Activated CD8-positive, alpha-beta memory T cell treated with anti-CD3 and anti-CD28 coated beads, Interleukin-2, amount 10 ng/mL, durations not matched to agents 7 days and 5 days (primary cell): ENCODE measurements around the gene MYO1E. TPM values are rescaled to one million over a fixed set of nuclear protein-coding genes. Genes with fewer than 3 reads are reported as not detected.
"Not testable (repeated sequence)": the region's sequence is repeated elsewhere in the genome, so short reads cannot be mapped to it uniquely, and the experiment has no call there.

Experiments
- ATAC-seq: fragments of 150-1000 bp; cut with Tn5 transposase; one replicate; pipeline ENCODE4 v1.10.0; 2021; ENCODE audit warnings: moderate library complexity
- CTCF ChIA-PET: fragments of 350-600 bp; sonication (Branson Sonifier 250); formaldehyde crosslinking; loops from one replicate; lab custom pipeline; 2021; ENCODE audit warnings: antibody characterized with exemption; lab: Charles Lee
- DNase-seq: peaks from one replicate; pipeline ENCODE4 v3.0.0-alpha.2; 2020
- H3K27ac Mint-ChIP-seq: one replicate; pipeline ENCODE4 v1.8.0; 2021; ENCODE audit warnings: mild to moderate bottlenecking, mixed read lengths
- H3K27me3 Mint-ChIP-seq: one replicate; pipeline ENCODE4 v1.8.0; 2021; ENCODE audit warnings: mixed read lengths
- H3K36me3 Mint-ChIP-seq: one replicate; pipeline ENCODE4 v1.8.0; 2021; ENCODE audit warnings: mild to moderate bottlenecking, mixed read lengths
- H3K4me1 Mint-ChIP-seq: one replicate; pipeline ENCODE4 v1.8.0; 2021; ENCODE audit warnings: mixed read lengths
- H3K4me3 Mint-ChIP-seq: one replicate; pipeline ENCODE4 v1.8.0; 2021; ENCODE audit warnings: mild to moderate bottlenecking, moderate library complexity, mixed read lengths
- H3K9me3 Mint-ChIP-seq: one replicate; pipeline ENCODE4 v1.8.0; 2022; ENCODE audit warnings: low read depth, mixed read lengths
- total RNA-seq, 2 experiments: library from RNA; stranded (reverse); gene quantifications; one replicate each; pipeline ENCODE4 v1.2.3, GENCODE V29; 2021

The MYO1E gene
- total RNA-seq, 2 experiments from 2014 or later: 60.3 to 224 TPM

GRCh38 chr15:59171067-59171397 lies 201.6 kb downstream of the MYO1E start:
- no peaks in the 10 kb centered on the region for H3K9me3 Mint-ChIP-seq
- H3K27me3 Mint-ChIP-seq: no peaks in the 10 kb centered on the region
- ATAC-seq: no peak
- no peak for DNase-seq
- peaks cover 35% of the 10 kb centered on the region for H3K4me1 Mint-ChIP-seq
- CTCF ChIA-PET: interaction anchor here (1.3 to 2.7 kb wide), 2 partner anchors 10 to 358 kb away, joined by 6 to 8 read pairs; no protein-coding TSS in a partner anchor
- H3K27ac Mint-ChIP-seq: no peak overlapping the region
- H3K4me3 Mint-ChIP-seq: no peak overlapping the region
- H3K36me3 Mint-ChIP-seq: peaks cover 19% of the 10 kb centered on the region

DNA sequence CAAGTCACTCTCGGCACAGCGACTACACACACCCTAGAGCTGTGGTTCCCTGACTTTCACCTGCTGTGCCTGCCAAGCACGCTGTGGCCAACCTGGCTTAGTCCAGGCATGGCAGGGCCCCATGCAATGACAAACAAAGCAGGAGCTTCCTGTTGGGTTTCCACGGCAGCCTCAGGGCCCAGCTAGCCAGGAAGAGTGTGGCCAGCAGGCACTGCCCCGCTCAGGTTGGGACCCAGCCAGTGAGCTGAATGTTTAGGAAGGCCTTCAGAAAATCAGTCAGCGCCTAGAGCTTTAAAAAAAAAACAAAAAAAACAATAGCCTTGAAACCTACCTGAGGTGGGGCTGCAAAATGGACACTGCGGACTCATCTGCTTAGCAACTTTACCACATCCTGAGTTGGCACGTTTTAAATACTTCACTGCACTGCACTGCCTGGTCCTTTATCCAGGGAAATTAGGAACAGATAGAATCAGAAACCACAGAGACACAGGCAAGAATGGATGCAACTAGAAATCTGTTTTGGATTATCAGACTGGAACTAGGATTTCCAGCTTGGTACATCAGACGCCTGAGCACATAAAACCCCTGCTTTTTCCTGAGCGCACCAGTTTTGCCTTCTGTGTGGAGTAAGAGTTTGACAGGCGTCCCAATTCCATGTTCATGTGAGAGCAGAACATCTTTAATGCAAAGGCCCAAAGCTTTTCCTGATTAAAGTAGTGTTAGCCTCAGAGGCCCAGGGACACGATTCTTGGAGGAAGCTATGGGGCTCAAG lies 202.2 kb downstream of the MYO1E start:
- ATAC-seq: no peak
- Mint-ChIP-seq H3K27ac (no peak overlapping the region), H3K9me3 (no peaks in the 10 kb centered on the region), H3K4me3 (no peak overlapping the region), H3K4me1 (peaks cover 38% of the 10 kb centered on the region), H3K27me3 (no peaks in the 10 kb centered on the region), H3K36me3 (peaks cover 23% of the 10 kb centered on the region)
- CTCF ChIA-PET: interaction anchor here (1.3 to 2.7 kb wide), 3 partner anchors 9 to 358 kb away, joined by 6 to 9 read pairs (median 8); no protein-coding TSS in a partner anchor
- DNase-seq: no peak

- Mint-ChIP-seq H3K27me3 (no peaks in the 10 kb centered on the region), H3K27ac (peak overlapping the region; percentile 23), H3K4me1 (peaks cover 41% of the 10 kb centered on the region), H3K4me3 (no peak overlapping the region), H3K36me3 (peaks cover 26% of the 10 kb centered on the region), H3K9me3 (no peaks in the 10 kb centered on the region)
- DNase-seq (no peak), ATAC-seq (no peak)
- CTCF ChIA-PET: interaction anchor here (1.3 to 2.7 kb wide), 3 partner anchors 323 to 360 kb away, joined by 3 to 9 read pairs (median 8); no protein-coding TSS in a partner anchor
Observed at GRCh38 chr15:59169251-59169708, 203.4 kb downstream of the MYO1E start.

DNA sequence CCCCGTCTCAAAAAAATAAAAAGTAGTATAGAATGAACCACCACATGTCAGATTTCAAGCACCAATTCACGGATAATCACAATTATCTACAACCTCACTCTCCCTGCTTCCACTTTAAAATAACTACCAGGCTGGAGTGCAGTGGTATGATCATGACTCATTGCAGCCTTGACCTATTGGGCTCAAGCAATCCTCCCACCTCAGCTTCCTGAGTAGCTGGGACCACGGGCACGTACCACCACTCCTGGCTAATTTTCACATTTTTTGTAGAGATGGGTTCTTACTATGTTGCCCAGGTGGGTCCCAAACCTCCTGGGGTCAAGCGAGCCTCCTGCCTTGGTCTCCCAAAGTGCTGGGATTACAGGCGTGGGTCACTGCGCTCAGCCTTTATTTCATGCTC lies 204.1 kb downstream of the MYO1E start:
- Mint-ChIP-seq H3K36me3 (peaks cover 24% of the 10 kb centered on the region), H3K9me3 (no peaks in the 10 kb centered on the region), H3K27ac (no peak overlapping the region), H3K27me3 (no peaks in the 10 kb centered on the region), H3K4me1 (peaks cover 41% of the 10 kb centered on the region), H3K4me3 (no peak overlapping the region)
- no peak for DNase-seq
- ATAC-seq: no peak
- CTCF ChIA-PET: interaction anchor here (1.3 kb wide), 1 partner anchor 356 kb away, joined by 3 read pairs; no protein-coding TSS in a partner anchor

DNA sequence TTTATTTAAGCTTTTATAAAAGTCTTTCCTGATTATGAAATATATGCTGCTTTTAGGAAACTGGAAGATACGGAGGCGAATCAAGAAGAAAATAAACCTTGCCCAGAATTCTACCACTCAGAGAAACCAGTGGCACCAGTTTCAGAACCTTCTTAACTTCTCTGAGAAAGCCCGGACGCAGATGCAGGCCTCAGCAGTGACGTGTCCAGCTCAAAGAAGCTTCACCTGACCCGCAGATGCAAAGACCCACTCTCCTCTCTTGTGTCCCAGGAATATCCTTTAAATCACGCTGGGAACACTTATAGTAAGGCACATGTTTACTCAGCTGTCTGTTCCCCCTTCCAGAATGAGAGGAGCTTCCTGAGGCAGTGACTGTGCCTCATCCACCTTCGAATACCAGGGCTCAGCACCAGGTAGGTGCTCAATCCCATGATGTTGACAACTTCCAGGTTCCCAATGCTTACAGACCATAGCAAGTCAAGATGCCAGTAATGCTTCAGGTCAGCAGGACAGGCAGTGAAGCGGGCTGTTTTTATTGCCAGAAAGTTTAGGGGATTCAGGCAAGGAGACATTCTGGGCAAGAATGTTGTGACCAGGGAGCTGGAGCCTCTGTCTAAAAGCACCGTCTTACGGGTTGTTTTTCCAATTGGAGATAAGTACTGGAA lies 205.9 kb downstream of the MYO1E start:
- Mint-ChIP-seq H3K36me3 (peaks cover 25% of the 10 kb centered on the region), H3K27ac (no peak overlapping the region), H3K9me3 (no peaks in the 10 kb centered on the region), H3K27me3 (no peaks in the 10 kb centered on the region), H3K4me3 (no peak overlapping the region), H3K4me1 (peaks cover 41% of the 10 kb centered on the region)
- CTCF ChIA-PET: interaction anchor here (1.5 to 3.3 kb wide), 2 partner anchors 8 to 325 kb away, joined by 4 to 12 read pairs; no protein-coding TSS in a partner anchor
- DNase-seq (no peak), ATAC-seq (no peak)

DNA sequence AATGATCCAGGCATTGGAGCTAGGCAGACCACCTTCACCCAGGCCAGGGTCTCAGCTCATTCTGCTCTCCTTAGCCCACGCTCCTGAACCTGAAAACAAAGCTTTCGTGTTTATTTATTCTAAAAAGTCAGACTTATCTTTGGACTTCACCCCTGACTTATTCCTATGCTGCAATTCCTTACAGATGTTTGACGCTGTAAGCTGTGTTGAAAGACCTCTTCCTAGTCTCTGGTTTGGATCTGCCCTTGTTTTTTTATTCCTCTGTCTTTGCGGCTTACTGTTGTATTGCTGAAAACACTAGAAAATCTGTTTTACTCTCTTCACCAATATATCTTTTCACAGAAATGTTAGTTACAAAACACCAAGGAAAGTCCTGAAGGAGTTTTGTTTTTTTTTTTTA lies 206.5 kb downstream of the MYO1E start:
- Mint-ChIP-seq H3K9me3 (no peaks in the 10 kb centered on the region), H3K27ac (peak overlapping the region; percentile 41), H3K36me3 (peaks cover 23% of the 10 kb centered on the region)

DNA sequence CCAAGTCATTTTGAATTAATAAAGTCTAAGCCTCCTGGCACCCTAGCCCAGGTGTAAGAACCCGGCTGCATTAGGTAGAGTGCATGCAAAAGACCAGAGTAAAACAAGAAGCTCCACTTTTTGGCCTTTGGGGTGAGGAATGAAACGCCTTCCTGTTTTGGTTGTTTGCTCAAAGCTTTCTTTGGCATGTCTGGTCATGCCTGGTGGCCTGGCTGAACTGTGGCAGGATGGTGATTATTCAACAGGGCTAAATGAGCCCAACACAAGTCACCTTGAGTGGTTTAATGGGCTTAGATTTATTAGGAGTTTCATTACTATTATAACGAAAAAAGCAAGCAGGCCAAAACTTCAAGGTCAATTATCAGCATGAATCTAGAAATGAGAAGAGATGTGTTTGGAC lies 206.9 kb downstream of the MYO1E start:
- peak; percentile 30 for ATAC-seq
- H3K36me3 Mint-ChIP-seq: peaks cover 23% of the 10 kb centered on the region
- CTCF ChIA-PET: interaction anchor here (1.5 to 3.3 kb wide), 3 partner anchors 9 to 363 kb away, joined by 4 to 12 read pairs (median 5); no protein-coding TSS in a partner anchor
- peak; percentile 56 for DNase-seq
- peaks cover 40% of the 10 kb centered on the region for H3K4me1 Mint-ChIP-seq
- H3K4me3 Mint-ChIP-seq: no peak overlapping the region
- peak overlapping the region; percentile 41 for H3K27ac Mint-ChIP-seq
- no peaks in the 10 kb centered on the region for H3K9me3 Mint-ChIP-seq
- no peaks in the 10 kb centered on the region for H3K27me3 Mint-ChIP-seq

More for the DNA sequence above, 206.5 kb downstream of the MYO1E start:
- no peak overlapping the region for H3K4me3 Mint-ChIP-seq
- H3K27me3 Mint-ChIP-seq: no peaks in the 10 kb centered on the region
- H3K4me1 Mint-ChIP-seq: peaks cover 41% of the 10 kb centered on the region
- DNase-seq (no peak), ATAC-seq (no peak)
- CTCF ChIA-PET: interaction anchor here (1.5 to 3.3 kb wide), 3 partner anchors 8 to 363 kb away, joined by 4 to 12 read pairs (median 5); no protein-coding TSS in a partner anchor

- H3K27ac Mint-ChIP-seq, H3K27me3 Mint-ChIP-seq, H3K4me3 Mint-ChIP-seq, DNase-seq, H3K9me3 Mint-ChIP-seq, ATAC-seq: not testable (repeated sequence)
- CTCF ChIA-PET: interaction anchor here (0.5 to 2.7 kb wide), 6 partner anchors 8 to 332 kb away, joined by 3 to 6 read pairs (median 4); no protein-coding TSS in a partner anchor
- peaks cover 16% of the 10 kb centered on the region for H3K4me1 Mint-ChIP-seq
- peaks cover 16% of the 10 kb centered on the region for H3K36me3 Mint-ChIP-seq
Observed at GRCh38 chr15:59162080-59162479, 210.6 kb downstream of the MYO1E start.

DNA sequence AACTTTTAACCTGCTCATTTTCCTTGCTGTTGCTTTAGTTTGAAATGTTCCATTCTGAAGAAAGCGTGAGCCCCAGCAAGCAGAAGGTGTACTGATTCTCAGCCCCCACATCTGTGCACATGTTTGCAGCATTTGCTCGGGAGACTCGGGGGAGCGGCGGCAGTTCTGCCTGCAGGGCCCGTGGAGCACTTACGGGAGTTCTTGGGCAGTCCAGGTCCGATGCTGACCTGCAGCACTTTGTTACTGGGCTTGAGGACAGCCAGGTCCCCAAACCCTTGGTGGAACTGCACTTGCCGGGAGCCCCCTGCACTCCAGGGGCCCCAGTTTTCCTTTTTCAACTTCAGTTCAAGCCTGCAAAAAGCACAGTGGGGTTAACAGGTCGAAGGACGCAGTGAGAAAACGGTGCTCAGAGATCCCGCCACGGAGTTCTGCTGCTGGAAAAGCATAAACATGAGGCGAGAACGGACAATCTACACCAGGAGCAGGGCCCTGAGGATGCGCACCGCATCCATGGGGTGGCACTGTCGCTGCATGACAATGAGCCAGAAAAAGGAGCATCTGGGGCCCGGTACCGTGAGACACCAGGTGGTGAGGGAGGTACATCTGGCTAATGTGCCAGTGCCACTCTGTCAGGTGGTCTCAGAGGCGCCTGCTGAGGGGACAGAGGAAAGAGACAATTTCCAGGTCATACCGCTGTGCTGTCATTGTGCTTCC lies 211.6 kb downstream of the MYO1E start:
- ATAC-seq (no peak), DNase-seq (peak; percentile 50)
- Mint-ChIP-seq H3K4me3 (no peak overlapping the region), H3K9me3 (no peaks in the 10 kb centered on the region), H3K36me3 (peaks cover 14% of the 10 kb centered on the region), H3K4me1 (peaks cover 13% of the 10 kb centered on the region), H3K27me3 (no peaks in the 10 kb centered on the region), H3K27ac (no peak overlapping the region)
- CTCF ChIA-PET: interaction anchor here (1.0 to 2.7 kb wide), 3 partner anchors 9 to 332 kb away, joined by 3 to 6 read pairs (median 4); no protein-coding TSS in a partner anchor

DNA sequence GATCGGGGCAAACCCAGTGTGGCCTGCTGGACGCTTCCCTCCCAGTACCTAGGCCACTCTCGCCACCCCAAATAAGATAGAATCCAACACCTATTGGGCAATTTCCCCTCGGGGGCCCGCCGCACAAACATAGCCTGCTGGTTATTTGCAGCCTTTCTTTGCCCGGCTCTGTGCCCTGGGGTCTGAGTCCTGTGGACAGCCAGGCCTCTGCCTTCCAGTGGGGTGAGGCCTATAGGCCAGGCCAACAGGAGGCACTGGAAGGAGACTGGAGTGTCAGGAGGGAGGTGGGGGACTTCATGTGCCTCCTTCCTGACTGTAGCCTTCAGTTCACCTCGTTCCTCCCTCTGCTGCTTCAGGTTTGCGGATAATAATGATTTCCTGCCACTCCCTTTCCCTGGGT lies 213.5 kb downstream of the MYO1E start:
- DNase-seq: no peak
- ATAC-seq: no peak
- Mint-ChIP-seq H3K9me3 (no peaks in the 10 kb centered on the region), H3K4me1 (no peaks in the 10 kb centered on the region), H3K27me3 (no peaks in the 10 kb centered on the region), H3K36me3 (peaks cover 7% of the 10 kb centered on the region), H3K4me3 (no peak overlapping the region), H3K27ac (no peak overlapping the region)
- CTCF ChIA-PET: no interaction called here

DNA sequence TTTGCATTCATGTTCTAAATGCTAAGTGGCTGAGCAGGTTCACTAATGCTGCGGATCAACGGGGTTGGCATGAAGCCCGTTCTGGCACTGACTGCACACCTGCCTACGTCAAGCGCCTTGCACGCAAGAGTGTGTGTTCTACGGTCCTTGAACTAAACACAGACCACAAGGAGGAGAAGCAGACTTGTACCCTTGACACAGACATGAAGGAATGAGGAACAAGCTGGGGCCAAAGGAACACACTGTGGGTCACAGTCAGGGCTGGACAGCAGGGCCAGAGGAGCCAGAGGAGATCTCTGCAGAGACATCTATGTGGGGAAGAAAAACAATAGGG lies 214.0 kb downstream of the MYO1E start:
- Mint-ChIP-seq H3K27me3 (no peaks in the 10 kb centered on the region), H3K4me1 (no peaks in the 10 kb centered on the region)

GRCh38 chr15:59157840-59158700 lies 214.6 kb downstream of the MYO1E start:
- H3K4me1 Mint-ChIP-seq: no peaks in the 10 kb centered on the region
- CTCF ChIA-PET: no interaction called here

More for the DNA sequence above, 214.0 kb downstream of the MYO1E start:
- no peaks in the 10 kb centered on the region for H3K9me3 Mint-ChIP-seq
- peaks cover 7% of the 10 kb centered on the region for H3K36me3 Mint-ChIP-seq
- no peak overlapping the region for H3K27ac Mint-ChIP-seq
- DNase-seq (no peak), ATAC-seq (no peak)
- no peak overlapping the region for H3K4me3 Mint-ChIP-seq
- CTCF ChIA-PET: no interaction called here

More at GRCh38 chr15:59157840-59158700, 214.6 kb downstream of the MYO1E start:
- DNase-seq: no peak
- no peak overlapping the region for H3K4me3 Mint-ChIP-seq
- no peaks in the 10 kb centered on the region for H3K9me3 Mint-ChIP-seq
- H3K27ac Mint-ChIP-seq: no peak overlapping the region
- peaks cover 5% of the 10 kb centered on the region for H3K36me3 Mint-ChIP-seq
- ATAC-seq: no peak
- no peaks in the 10 kb centered on the region for H3K27me3 Mint-ChIP-seq
